OCI-LY1 (cell line): Measurements from ENCODE around the gene TMEM161B.
"Not testable (repeated sequence)": the region's sequence is repeated elsewhere in the genome, so short reads cannot be mapped to it uniquely, and the experiment has no call there.

Experiments used
- H2AFZ ChIP-seq: fragments of 200-600 bp; sonication (generic), shearing (Covaris generic); 2 replicates; pipeline ENCODE4 v1.6.0; 2014; ENCODE audit warnings: antibody characterized with exemption, mild to moderate bottlenecking, low read length
- H3F3A ChIP-seq: fragments of 200-600 bp; sonication (generic), shearing (Covaris generic); 2 replicates; pipeline ENCODE4 v1.6.0; 2014; ENCODE audit warnings: mild to moderate bottlenecking, antibody characterized with exemption, low read length, moderate library complexity; ENCODE audit not compliant: insufficient read depth
- H3K27ac ChIP-seq: fragments of 200-600 bp; sonication (generic); 2 replicates; pipeline ENCODE4 v1.5.1; 2014; ENCODE audit warnings: low read length, mixed run types, mild to moderate bottlenecking, low read depth; ENCODE audit not compliant: poor library complexity, severe bottlenecking
- H3K27me3 ChIP-seq: fragments of 200-600 bp; sonication (generic); 2 replicates; pipeline ENCODE4 v1.6.0; 2014; ENCODE audit warnings: antibody characterized with exemption, mild to moderate bottlenecking, low read length, moderate library complexity; ENCODE audit not compliant: insufficient read depth
- H3K36me3 ChIP-seq: fragments of 200-600 bp; sonication (generic); 2 replicates; pipeline ENCODE4 v1.6.1; 2014; ENCODE audit warnings: mild to moderate bottlenecking, antibody characterized with exemption, low read length, moderate library complexity, mixed read lengths; ENCODE audit not compliant: insufficient read depth
- H3K4me1 ChIP-seq: fragments of 200-600 bp; sonication (generic); 2 replicates; pipeline ENCODE4 v1.5.1; 2014; ENCODE audit warnings: mild to moderate bottlenecking, low read length, moderate library complexity; ENCODE audit not compliant: insufficient read depth, severe bottlenecking
- H3K4me2 ChIP-seq: fragments of 200-600 bp; sonication (generic), shearing (Covaris generic); 2 replicates; pipeline ENCODE4 v1.6.1; 2014; ENCODE audit warnings: low read length
- H3K4me3 ChIP-seq: fragments of 200-600 bp; sonication (generic); 2 replicates; pipeline ENCODE4 v1.5.1; 2014; ENCODE audit warnings: low read length, low read depth, mild to moderate bottlenecking, mixed read lengths; ENCODE audit not compliant: poor library complexity, severe bottlenecking
- H3K79me2 ChIP-seq: fragments of 200-600 bp; shearing (Covaris generic); 2 replicates; pipeline ENCODE4 v1.6.1; 2016; ENCODE audit warnings: mixed run types, low read length, mixed read lengths; ENCODE audit not compliant: insufficient read depth
- H3K9ac ChIP-seq: fragments of 200-600 bp; sonication (generic), shearing (Covaris generic); 2 replicates; pipeline ENCODE4 v1.6.1; 2014; ENCODE audit warnings: mild to moderate bottlenecking, low read length, mixed read lengths
- H3K9me2 ChIP-seq: fragments of 200-600 bp; sonication (generic), shearing (Covaris generic); 2 replicates; pipeline ENCODE4 v1.6.1; 2014; ENCODE audit warnings: low read depth, mild to moderate bottlenecking, low read length, mixed read lengths
- H3K9me3 ChIP-seq: fragments of 200-600 bp; shearing (Covaris generic); 2 replicates; pipeline ENCODE4 v1.6.1; 2014; ENCODE audit warnings: low read length, mixed read lengths
- H4K20me1 ChIP-seq: fragments of 200-600 bp; sonication (generic), shearing (Covaris generic); 2 replicates; pipeline ENCODE4 v1.6.0; 2016; ENCODE audit warnings: mild to moderate bottlenecking, low read length; ENCODE audit not compliant: insufficient read depth
- CTCF ChIP-seq: fragments of 200-600 bp; sonication (generic), shearing (Covaris generic); IDR thresholded peaks from 2 replicates; pipeline ENCODE4 v1.5.1; 2017; ENCODE audit warnings: mild to moderate bottlenecking, antibody characterized with exemption, low read length, moderate library complexity, mixed read lengths
- EZH2 ChIP-seq: fragments of 200-600 bp; sonication (generic), shearing (Covaris generic); IDR thresholded peaks from 2 replicates; pipeline ENCODE4 v1.8.0; 2017; ENCODE audit warnings: borderline replicate concordance, mixed run types, mild to moderate bottlenecking, antibody characterized with exemption, low read length, moderate library complexity, mixed read lengths

The TMEM161B gene

GRCh38 chr5:88190106-88190834, 78.4 kb downstream of the TMEM161B start:
- H3K9me2 ChIP-seq: no peaks in the 10 kb centered on the region
- H3K9ac ChIP-seq: no peak overlapping the region
- H3K27ac ChIP-seq: no peak overlapping the region
- H3F3A ChIP-seq: no peaks in the 10 kb centered on the region
- H3K4me1 ChIP-seq: no peaks in the 10 kb centered on the region
- no peaks in the 10 kb centered on the region for H3K27me3 ChIP-seq
- H3K9me3 ChIP-seq: peaks cover 7% of the 10 kb centered on the region; the same call in 1 of the 2 replicates
- no peaks in the 10 kb centered on the region for H4K20me1 ChIP-seq
- no peak overlapping the region for H2AFZ ChIP-seq
- no peaks in the 10 kb centered on the region for H3K79me2 ChIP-seq
- no peak overlapping the region for H3K4me3 ChIP-seq
- TF ChIP-seq CTCF (no peak), EZH2 (no peak)
- peaks cover 21% of the 10 kb centered on the region for H3K36me3 ChIP-seq
- H3K4me2 ChIP-seq: no peak overlapping the region

GRCh38 chr5:88189484-88189883, 79.2 kb downstream of the TMEM161B start:
- H3F3A ChIP-seq, H3K27ac ChIP-seq, H3K9me3 ChIP-seq, H3K27me3 ChIP-seq, H3K4me3 ChIP-seq, H3K4me2 ChIP-seq, H2AFZ ChIP-seq, H3K79me2 ChIP-seq, H4K20me1 ChIP-seq, H3K4me1 ChIP-seq, H3K9ac ChIP-seq, H3K9me2 ChIP-seq: not testable (repeated sequence)
- H3K36me3 ChIP-seq: peaks cover 16% of the 10 kb centered on the region

- Histone ChIP-seq H3K79me2 (no peaks in the 10 kb centered on the region), H3K4me3 (no peak overlapping the region), H3K27me3 (no peaks in the 10 kb centered on the region), H2AFZ (no peak overlapping the region), H3K36me3 (peaks cover 7% of the 10 kb centered on the region), H3K9me3 (peaks cover 7% of the 10 kb centered on the region; the same call in 1 of the 2 replicates), H3K9ac (no peak overlapping the region), H3K4me2 (no peak overlapping the region), H3K9me2 (no peaks in the 10 kb centered on the region), H4K20me1 (no peaks in the 10 kb centered on the region), H3K27ac (no peak overlapping the region), H3F3A (no peaks in the 10 kb centered on the region), H3K4me1 (no peaks in the 10 kb centered on the region)
- no peak for TF ChIP-seq EZH2
- no peak for TF ChIP-seq CTCF
These were observed 80.0 kb downstream of the TMEM161B start for GRCh38 chr5:88188458-88189132.

- no peaks in the 10 kb centered on the region for H3K4me1 ChIP-seq
- no peaks in the 10 kb centered on the region for H3K9me3 ChIP-seq
- H4K20me1 ChIP-seq: no peaks in the 10 kb centered on the region
- H3K4me2 ChIP-seq: no peak overlapping the region
- no peak overlapping the region for H3K27ac ChIP-seq
- no peak overlapping the region for H2AFZ ChIP-seq
- H3F3A ChIP-seq: no peaks in the 10 kb centered on the region
- H3K4me3 ChIP-seq: no peak overlapping the region
- no peaks in the 10 kb centered on the region for H3K36me3 ChIP-seq
- H3K79me2 ChIP-seq: no peaks in the 10 kb centered on the region
- TF ChIP-seq EZH2: no peak
- no peak for TF ChIP-seq CTCF
- no peak overlapping the region for H3K9ac ChIP-seq
- no peaks in the 10 kb centered on the region for H3K27me3 ChIP-seq
- H3K9me2 ChIP-seq: no peaks in the 10 kb centered on the region
These were observed 85.4 kb downstream of the TMEM161B start for GRCh38 chr5:88183255-88183654.

GRCh38 chr5:88177486-88177885, 91.2 kb downstream of the TMEM161B start:
- H2AFZ ChIP-seq, H3K36me3 ChIP-seq, H3K9ac ChIP-seq, H3K4me2 ChIP-seq, H3K27ac ChIP-seq, H4K20me1 ChIP-seq, H3K9me3 ChIP-seq, H3K27me3 ChIP-seq, H3K9me2 ChIP-seq, H3F3A ChIP-seq, H3K79me2 ChIP-seq, H3K4me1 ChIP-seq, H3K4me3 ChIP-seq: not testable (repeated sequence)
